HEK293T (cell line): ENCODE results near the gene CLMP.

Experiments used
- CTBP1 ChIP-seq: fragments of 450-650 bp; IDR thresholded peaks from 2 replicates; pipeline ENCODE4 v1.6.1; 2016; ENCODE audit warnings: borderline replicate concordance
- SP1 ChIP-seq: fragments of 450-650 bp; IDR thresholded peaks from 2 replicates; pipeline ENCODE4 v1.6.1; 2017

GRCh38 chr11:123181767-123182500 lies 13.1 kb downstream of the CLMP start:
- TF ChIP-seq CTBP1 = no peak
- no peak for TF ChIP-seq SP1
